NT2/D1 (cell line): Measurements from ENCODE around the gene ZBTB34.
"Not testable (repeated sequence)": the region's sequence is repeated elsewhere in the genome, so short reads cannot be mapped to it uniquely, and the experiment has no call there.

Experiments
- DNase-seq: peaks from one replicate; pipeline ENCODE4 v3.0.0-alpha.2; 2011; ENCODE audit warnings: low read depth, low spot score
- H3K27me3 ChIP-seq: 2 replicates; pipeline ENCODE4 v1.6.0; 2011; ENCODE audit warnings: mild to moderate bottlenecking; ENCODE audit not compliant: insufficient read length, insufficient read depth
- H3K36me3 ChIP-seq: 2 replicates; pipeline ENCODE4 v1.6.1; 2011; ENCODE audit warnings: mild to moderate bottlenecking, low read length, mixed read lengths; ENCODE audit not compliant: insufficient read depth, insufficient read length
- H3K4me1 ChIP-seq: 2 replicates; pipeline ENCODE4 v1.5.1; 2011; ENCODE audit not compliant: insufficient read depth, insufficient read length
- H3K4me3 ChIP-seq: 2 replicates; pipeline ENCODE4 v1.5.1; 2011; ENCODE audit warnings: low read depth; ENCODE audit not compliant: insufficient read length
- H3K9ac ChIP-seq: 2 replicates; pipeline ENCODE4 v1.6.0; 2011; ENCODE audit warnings: low read depth; ENCODE audit not compliant: insufficient read length
- H3K9me3 ChIP-seq: 2 replicates; pipeline ENCODE4 v1.5.1; 2011; ENCODE audit warnings: mild to moderate bottlenecking, low read length; ENCODE audit not compliant: insufficient read depth
- SUZ12 ChIP-seq: IDR thresholded peaks from 2 replicates; pipeline ENCODE4 v1.6.1; 2011; ENCODE audit not compliant: insufficient read length, insufficient read depth; ENCODE audit errors: extremely low read depth
- YY1 ChIP-seq: IDR thresholded peaks from 2 replicates; pipeline ENCODE4 v1.6.1; 2011; ENCODE audit not compliant: insufficient read length, insufficient read depth
- ZNF274 ChIP-seq: IDR thresholded peaks from 2 replicates; pipeline ENCODE4 v1.6.1; 2011; ENCODE audit warnings: mild to moderate bottlenecking, low read depth, low read length

ZBTB34 gene, protein sequence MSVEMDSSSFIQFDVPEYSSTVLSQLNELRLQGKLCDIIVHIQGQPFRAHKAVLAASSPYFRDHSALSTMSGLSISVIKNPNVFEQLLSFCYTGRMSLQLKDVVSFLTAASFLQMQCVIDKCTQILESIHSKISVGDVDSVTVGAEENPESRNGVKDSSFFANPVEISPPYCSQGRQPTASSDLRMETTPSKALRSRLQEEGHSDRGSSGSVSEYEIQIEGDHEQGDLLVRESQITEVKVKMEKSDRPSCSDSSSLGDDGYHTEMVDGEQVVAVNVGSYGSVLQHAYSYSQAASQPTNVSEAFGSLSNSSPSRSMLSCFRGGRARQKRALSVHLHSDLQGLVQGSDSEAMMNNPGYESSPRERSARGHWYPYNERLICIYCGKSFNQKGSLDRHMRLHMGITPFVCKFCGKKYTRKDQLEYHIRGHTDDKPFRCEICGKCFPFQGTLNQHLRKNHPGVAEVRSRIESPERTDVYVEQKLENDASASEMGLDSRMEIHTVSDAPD

DNA sequence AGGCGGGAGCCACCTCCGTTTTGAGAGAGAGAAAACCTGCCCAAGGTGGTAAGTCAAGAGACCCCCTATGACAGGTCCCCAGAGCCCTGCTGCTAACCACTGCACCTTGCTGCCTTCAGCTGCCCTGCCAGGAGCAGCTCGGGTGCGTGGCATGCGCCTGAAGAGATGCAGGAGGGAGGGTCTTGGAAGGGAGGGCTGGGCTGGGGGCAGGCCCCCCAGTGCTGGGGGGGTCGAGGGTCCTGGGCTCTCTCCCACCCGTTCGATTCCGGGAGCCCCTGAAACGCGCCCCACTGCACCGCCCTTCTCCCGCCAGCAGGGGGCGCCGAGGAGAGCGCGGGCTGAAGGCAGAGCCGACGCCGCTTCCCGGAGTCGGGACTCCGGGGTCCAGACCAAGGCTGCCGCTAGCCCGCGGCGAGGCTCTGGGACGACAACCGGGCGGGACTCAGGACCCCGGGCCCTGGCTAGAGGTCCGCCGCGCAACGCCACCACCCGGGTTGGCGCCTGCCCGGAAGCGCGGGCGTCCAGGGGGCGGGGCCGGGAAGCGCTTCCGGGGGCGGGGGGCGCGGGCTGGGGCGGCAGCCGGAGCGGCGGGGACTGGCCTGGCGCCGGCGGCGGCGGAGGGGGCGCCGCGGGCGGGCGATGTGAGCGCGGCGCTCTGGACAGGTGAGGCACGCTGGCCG is at the start of gene ZBTB34:
Gene ZBTB34 (plus strand): TSS at position 563 of the 680 bp plus-strand sequence. CDS start 18,761 bp downstream, outside the sequence.
- Histone ChIP-seq H3K9ac (peak within 1 kb of the TSS; percentile 84), H3K9me3 (no peaks in the 10 kb centered on the region), H3K36me3 (peaks cover 14% of the 10 kb centered on the region), H3K27me3 (peaks cover 6% of the 10 kb centered on the region), H3K4me1 (peaks cover 2% of the 10 kb centered on the region), H3K4me3 (peak within 1 kb of the TSS; percentile 73)
- no peak for DNase-seq
- TF ChIP-seq SUZ12 (no peak), YY1 (no peak)

DNA sequence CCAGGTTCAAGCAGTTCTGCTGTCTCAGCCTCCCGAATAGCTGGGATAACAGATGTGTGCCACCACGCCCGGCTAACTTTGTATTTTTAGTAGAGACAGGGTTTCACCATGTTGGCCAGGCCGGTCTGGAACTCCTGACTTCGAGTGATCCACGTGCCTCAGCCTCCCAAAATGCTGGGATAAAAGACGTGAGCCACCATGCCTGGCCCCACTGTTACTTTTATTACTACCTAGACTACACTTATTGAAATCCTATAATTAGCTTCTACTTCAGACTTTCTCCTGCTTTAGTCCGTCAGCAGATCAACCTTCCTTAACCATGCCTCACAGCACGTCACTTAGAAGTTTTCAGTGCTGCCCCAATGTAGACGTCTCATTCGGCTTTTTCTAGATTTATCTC is 47.4 kb upstream of the ZBTB34 start:
- no peak for DNase-seq
- no peak overlapping the region for H3K9ac ChIP-seq
- peaks cover 29% of the 10 kb centered on the region for H3K9me3 ChIP-seq
- no peaks in the 10 kb centered on the region for H3K27me3 ChIP-seq
- H3K4me3 ChIP-seq, result no peak overlapping the region
- H3K36me3 ChIP-seq, result peaks cover 48% of the 10 kb centered on the region
- no peak for TF ChIP-seq SUZ12
- TF ChIP-seq ZNF274, result no peak
- TF ChIP-seq YY1, result no peak
- no peaks in the 10 kb centered on the region for H3K4me1 ChIP-seq

DNA sequence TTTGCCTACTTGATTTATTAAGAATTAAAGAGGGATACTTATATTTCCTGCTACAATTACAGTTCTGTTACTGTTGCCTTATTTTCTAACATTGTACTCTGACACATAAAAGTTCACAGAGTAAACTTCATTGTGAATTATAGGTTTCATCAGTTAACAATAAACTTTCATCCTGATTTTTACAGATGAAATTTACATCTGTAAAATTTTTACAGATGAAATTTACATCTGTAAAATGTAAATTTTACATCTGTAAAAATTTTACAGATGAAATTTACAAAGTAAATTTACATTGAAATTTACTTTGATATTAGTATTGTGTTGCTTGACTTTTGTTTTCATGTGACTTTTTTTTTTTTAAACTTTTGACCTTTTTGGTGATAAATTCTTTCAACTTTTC is 46.3 kb upstream of the ZBTB34 start:
- peaks cover 40% of the 10 kb centered on the region for H3K9me3 ChIP-seq
- no peak overlapping the region for H3K9ac ChIP-seq
- DNase-seq, result no peak
- H3K36me3 ChIP-seq, result peaks cover 49% of the 10 kb centered on the region
- H3K27me3 ChIP-seq, result no peaks in the 10 kb centered on the region
- TF ChIP-seq ZNF274 (no peak), YY1 (no peak), SUZ12 (no peak)
- no peaks in the 10 kb centered on the region for H3K4me1 ChIP-seq
- no peak overlapping the region for H3K4me3 ChIP-seq

DNA sequence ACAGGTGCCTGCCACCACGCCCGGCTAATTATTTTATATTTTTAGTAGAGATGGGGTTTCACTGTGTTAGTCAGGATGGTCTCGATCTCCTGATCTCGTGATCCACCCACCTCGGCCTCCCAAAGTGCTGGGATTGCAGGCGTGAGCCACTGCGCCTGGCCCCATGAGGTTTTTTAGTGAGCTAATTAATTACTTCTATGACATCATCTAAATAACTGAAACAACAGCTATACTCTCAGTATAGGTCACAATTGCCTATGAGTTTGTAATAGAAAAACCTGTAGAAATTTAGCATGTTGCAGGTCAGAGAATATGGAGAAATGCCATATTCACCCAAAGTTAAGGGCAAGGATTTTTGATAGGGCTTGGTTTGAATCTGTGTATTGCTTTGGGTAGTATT is 42.8 kb upstream of the ZBTB34 start:
- DNase-seq, H3K9ac ChIP-seq, H3K27me3 ChIP-seq, H3K4me3 ChIP-seq, H3K4me1 ChIP-seq: not testable (repeated sequence)
- Histone ChIP-seq H3K36me3 (peaks cover 38% of the 10 kb centered on the region), H3K9me3 (peaks cover 56% of the 10 kb centered on the region)

DNA sequence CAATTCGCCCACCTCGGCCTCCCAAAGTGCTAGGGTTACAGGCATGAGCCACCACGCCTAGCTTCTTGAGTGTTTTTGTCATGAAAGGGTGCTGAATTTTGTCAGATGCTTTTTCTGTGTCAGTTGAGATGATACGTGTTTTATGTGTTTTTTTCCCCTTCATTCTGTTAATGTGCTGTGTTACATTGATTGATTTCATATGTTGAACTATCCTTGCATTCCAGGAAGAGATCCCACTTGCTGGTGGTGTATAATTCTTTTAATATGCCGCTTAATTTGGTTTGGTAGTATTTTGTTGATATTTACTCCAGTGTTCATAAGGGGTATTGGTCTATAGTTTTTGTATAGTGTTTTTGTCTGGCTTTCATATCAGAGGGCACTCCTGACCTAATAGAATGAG is 42.0 kb upstream of the ZBTB34 start:
- Histone ChIP-seq H3K9me3 (peaks cover 54% of the 10 kb centered on the region), H3K27me3 (no peaks in the 10 kb centered on the region), H3K9ac (no peak overlapping the region), H3K4me1 (no peaks in the 10 kb centered on the region), H3K36me3 (peaks cover 30% of the 10 kb centered on the region), H3K4me3 (no peak overlapping the region)
- no peak for DNase-seq
- no peak for TF ChIP-seq YY1
- TF ChIP-seq SUZ12, result no peak
- TF ChIP-seq ZNF274, result no peak

DNA sequence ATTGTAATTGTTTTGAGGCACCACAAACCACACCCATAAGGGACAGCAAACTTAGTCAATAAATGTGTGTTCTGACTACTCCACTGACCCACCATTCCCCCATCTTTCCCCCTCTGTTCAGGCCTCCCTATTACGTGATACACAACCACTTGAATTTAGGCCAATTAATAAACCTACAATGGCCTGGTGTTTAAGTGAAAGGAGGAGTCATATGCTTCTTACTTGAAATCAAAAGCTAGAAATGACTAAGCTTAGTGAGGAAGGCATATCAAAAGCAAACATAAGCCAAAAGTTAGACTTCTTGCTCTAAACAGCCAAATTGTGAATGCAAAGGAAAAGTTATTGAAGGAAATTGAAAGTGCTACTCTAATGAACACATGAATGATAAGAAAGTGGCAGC is 41.0 kb upstream of the ZBTB34 start:
- peaks cover 44% of the 10 kb centered on the region for H3K9me3 ChIP-seq
- H3K9ac ChIP-seq, result no peak overlapping the region
- no peaks in the 10 kb centered on the region for H3K27me3 ChIP-seq
- peaks cover 25% of the 10 kb centered on the region for H3K36me3 ChIP-seq
- no peak overlapping the region for H3K4me3 ChIP-seq
- no peaks in the 10 kb centered on the region for H3K4me1 ChIP-seq
- no peak for TF ChIP-seq ZNF274
- no peak for DNase-seq

DNA sequence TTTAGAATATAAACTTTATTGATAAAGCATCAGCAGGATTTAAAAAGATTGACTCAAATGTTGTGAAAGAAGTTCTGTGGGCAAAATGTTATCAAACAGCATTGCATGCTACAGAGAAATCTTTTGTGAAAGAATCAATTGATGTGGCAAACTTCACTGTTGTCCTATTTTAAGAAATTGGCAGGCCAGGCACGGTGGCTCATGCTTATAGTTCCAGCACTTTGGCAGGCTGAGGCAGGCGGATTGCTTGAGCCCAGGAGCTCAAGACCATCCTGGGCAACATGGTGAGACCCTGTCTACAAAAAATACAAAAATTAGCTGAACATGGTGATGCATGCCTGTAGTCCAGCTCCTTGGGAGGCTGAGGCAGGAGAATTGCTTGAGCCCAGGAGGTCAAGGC is 38.2 kb upstream of the ZBTB34 start:
- Histone ChIP-seq H3K27me3 (no peaks in the 10 kb centered on the region), H3K4me3 (no peak overlapping the region), H3K4me1 (peaks cover 2% of the 10 kb centered on the region), H3K9ac (no peak overlapping the region), H3K36me3 (peaks cover 18% of the 10 kb centered on the region), H3K9me3 (peaks cover 32% of the 10 kb centered on the region)
- DNase-seq, result no peak
- no peak for TF ChIP-seq ZNF274
- no peak for TF ChIP-seq SUZ12
- TF ChIP-seq YY1, result no peak
